ENCODE data around the gene SP5.
"Not testable (repeated sequence)": the region's sequence is repeated elsewhere in the genome, so short reads cannot be mapped to it uniquely, and the experiment has no call there.

The SP5 gene

DNA sequence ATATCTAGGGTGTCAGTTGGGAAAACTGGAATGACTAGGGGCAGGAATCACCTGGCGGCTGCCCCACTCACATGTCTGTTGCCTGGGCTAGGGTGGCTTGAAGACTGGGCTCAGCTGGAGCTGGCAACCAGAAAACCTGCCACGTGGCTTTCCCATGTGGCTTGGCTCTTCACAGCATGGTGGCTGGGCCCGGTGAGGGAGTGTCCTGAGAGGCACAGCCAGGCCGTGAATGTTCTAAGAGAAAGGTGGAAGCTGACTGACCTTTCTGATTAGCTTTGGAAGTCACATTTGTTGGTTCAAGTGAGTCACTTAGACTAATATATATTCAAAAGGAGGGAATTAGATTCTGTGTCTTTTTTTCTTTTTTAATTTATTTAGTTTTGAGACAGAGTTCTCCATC, 22.7 kb downstream of the SP5 start:
- no peak for DNase-seq (ENCODE audit: low read depth in 4 of 4, low spot score in 1 of 4)

GRCh38 chr2:170739048-170739447, 23.9 kb downstream of the SP5 start:
- DNase-seq (ENCODE audit: low read depth in 4 of 4, low spot score in 1 of 4) = no peak

DNA sequence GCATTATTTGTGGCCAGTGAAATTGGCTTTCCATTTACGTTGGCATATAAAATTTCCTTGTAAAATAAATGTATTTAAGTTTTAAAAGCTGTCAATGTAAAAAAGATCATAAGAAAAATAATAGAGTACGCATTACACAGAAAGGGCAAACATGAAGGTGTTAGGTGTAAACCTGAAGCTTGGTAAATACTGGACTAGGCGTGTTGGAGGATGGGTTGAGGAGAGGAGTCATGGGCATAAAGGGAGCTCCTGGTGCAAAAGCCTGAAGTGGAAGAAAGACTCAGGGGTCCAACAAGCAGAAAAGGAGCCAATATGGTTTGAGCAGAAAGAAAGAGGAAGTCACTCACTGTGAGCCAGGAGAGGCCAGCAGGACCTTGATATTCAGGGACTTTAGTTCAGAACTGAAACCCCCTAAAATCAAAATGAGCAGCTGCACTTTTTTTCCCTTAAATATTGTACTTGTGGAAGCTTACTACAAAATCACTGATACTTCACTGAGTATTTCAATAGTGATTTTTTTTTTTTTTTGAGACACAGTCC, 24.4 kb downstream of the SP5 start:
- DNase-seq (ENCODE audit: low read depth in 4 of 4, low spot score in 1 of 4) = no peak

- DNase-seq (ENCODE audit: low read depth in 4 of 4, low spot score in 1 of 4) = no peak
Measured at GRCh38 chr2:170740660-170741059, 25.5 kb downstream of the SP5 start.

GRCh38 chr2:170742000-170742399, 26.9 kb downstream of the SP5 start:
- no peak for DNase-seq (ENCODE audit: low read depth in 4 of 4, low spot score in 1 of 4)

DNA sequence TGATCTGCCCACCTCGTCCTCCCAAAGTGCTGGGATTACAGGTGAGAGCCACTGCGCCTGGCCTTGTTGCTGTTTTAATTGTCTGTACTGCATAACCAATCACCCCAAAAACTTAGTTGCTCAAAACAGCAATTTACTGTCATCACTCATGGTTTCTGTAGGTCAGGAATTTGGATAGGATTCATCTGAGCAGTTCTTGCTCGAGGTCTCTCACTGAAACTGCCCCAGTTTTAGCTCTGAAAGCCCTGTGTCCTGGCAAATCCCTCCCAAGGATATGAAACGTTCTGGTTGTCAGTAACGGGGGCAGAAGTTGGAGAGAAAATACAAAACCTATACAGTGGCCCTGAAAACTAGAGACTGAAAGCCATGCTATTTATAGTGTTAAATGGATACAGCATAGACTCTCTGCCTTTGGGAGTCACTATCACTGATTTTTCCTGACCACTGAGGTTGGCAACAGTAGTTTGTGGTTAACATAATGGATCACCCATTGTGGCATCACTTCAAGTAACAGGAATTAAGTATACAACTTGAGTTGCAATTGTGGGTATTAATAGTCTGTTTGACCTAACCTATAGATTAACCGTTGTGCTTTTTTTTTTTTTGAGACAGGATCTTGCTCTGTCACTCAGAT, 27.9 kb downstream of the SP5 start:
- DNase-seq (ENCODE audit: low read depth in 4 of 4, low spot score in 1 of 4) = no peak

DNA sequence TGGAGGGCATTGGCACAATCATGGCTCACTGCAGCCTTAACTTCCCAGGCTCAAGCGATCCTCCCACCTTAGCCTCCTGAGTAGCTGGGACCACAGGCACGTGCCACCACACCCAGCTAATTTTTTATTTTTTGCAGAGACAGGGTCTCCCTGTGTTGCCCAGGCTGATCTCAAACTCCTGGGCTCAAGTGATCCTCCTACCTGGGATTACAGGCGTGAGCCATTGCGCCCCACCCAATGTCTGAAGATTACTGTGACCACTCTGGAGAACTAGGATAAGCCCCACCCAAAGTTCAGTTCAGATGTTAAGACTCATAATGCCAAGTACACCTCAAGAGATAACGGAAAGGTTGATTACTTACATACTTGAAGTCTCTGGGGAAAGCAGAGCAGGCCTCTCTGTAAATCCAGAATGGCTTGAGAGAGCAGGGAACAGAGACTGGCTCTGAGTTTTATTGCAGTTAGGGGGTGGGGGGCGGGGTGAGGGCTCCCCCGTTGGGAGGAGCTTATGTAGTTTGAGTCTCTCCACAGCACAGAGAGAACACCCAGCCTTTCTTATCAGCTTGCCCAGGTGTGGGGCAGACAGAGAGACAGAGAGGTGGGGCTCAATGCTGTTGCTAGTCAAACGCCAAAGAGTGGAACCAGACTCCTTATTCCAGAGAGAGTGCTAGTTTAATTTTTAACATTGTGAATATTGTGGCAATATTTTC, 28.5 kb downstream of the SP5 start:
- DNase-seq (ENCODE audit: low read depth in 4 of 4, low spot score in 1 of 4) = no peak

- DNase-seq (ENCODE audit: low read depth in 4 of 4, low spot score in 1 of 4) = no peak
Measured at GRCh38 chr2:170744248-170745002, 29.3 kb downstream of the SP5 start.

DNA sequence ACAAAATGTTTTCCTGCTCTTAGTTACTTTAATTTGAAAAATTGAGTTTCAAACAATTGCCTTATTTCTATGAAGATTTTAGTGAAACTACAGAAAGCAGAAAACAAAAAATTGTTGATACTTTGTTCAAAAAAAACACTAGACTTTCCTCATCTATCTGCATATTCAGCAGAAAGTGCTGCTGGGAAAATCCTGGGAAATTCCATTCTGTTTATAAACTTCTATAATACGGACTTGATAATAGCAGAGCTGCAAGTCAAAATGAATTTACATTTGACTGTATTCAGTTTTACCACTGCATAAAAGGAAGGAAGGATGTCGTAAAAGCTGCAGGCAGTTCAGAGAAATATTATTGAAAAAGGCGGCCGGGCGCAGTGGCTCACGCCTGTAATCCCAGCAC, 30.2 kb downstream of the SP5 start:
- DNase-seq (ENCODE audit: low read depth in 4 of 4, low spot score in 1 of 4) = no peak

DNA sequence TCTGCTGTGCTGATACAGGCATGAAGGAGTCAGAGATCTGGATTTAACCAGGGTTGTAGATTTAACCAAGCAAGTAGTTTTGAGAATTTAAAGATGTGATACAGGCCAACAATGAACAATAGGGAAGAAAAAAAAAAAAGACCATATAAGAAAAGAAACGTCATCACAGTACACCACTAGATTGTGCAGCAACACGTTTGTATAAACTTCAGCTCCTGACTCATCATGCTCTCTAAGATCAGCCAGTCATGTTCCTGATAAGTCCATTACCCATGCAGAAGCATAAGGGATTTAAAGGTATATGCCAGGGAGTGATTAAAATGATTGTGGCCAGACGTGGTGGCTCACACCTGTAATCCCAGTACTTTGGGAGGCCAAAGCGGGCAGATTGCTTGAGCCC, 32.8 kb downstream of the SP5 start:
- no peak for DNase-seq (ENCODE audit: low read depth in 4 of 4, low spot score in 1 of 4)

DNA sequence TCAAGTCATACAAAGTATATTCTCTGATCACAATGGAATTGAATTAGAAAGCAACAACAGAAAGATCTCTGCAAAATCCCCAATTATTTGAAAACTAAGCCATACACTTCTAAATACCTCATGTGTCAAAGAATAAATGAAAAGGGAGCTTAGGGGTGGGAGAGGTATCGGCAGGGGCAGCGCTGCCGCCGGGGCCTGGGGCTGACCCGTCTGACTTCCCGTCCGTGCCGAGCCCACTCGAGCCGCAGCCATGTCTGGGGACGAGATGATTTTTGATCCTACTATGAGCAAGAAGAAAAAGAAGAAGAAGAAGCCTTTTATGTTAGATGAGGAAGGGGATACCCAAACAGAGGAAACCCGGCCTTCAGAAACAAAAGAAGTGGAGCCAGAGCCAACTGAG, 36.4 kb downstream of the SP5 start:
- not testable (repeated sequence) for DNase-seq (ENCODE audit: low read depth in 4 of 4, low spot score in 1 of 4)

DNA sequence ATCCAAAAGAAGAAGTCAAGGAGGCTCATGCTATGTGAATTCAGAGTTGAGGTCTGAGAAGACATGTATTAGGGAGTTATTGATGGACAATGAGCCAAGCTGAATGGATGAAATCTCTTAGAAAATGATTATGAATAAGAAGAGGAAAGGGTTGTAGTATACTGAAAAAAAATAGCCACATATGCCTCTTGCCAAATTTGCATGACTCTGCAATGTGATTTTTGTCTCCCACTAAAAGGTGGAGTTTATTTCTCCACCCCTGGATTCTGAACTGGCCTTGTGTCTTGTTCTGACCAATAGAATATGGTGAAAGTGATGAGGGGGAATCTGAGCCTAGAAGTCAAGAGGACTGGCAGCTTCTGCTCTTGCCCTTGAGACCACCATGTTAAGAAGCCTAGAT, 46.4 kb downstream of the SP5 start:
- no peak for DNase-seq (ENCODE audit: low read depth in 4 of 4, low spot score in 1 of 4)

GRCh38 chr2:170762760-170763159, 47.6 kb downstream of the SP5 start:
- no peak for DNase-seq (ENCODE audit: low read depth in 4 of 4, low spot score in 1 of 4)

- DNase-seq (ENCODE audit: low read depth in 4 of 4, low spot score in 1 of 4) = no peak
Measured at GRCh38 chr2:170763232-170763631, 48.1 kb downstream of the SP5 start.

GRCh38 chr2:170764880-170765261, 49.7 kb downstream of the SP5 start:
- no peak for DNase-seq (ENCODE audit: low read depth in 4 of 4, low spot score in 1 of 4)

DNA sequence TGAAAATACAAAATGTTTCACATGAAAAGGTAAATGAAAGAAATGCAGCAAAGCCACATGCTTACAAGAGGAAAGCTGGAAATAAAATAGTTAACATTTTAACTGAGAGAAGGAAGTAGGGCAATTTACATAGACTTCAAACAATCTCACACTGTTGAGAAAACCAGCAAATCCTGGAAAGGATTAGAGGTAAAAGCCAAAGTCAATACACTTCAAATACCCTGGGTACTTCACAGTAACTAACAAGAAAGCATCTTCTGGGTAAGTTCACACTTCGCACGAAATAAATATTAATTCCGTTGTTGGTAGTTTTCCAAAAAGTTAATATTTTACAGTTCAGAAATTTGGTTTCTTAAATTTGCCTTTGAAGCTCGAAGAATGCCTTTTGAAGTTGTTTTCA, 51.6 kb downstream of the SP5 start:
- DNase-seq (ENCODE audit: low read depth in 4 of 4, low spot score in 1 of 4) = no peak
